GM18951 (cell line): ENCODE results near the gene LPP.

ENCODE experiments used
- POLR2A ChIP-seq: IDR thresholded peaks from 4 replicates; pipeline ENCODE4 v1.6.1; 2011; ENCODE audit warnings: mild to moderate bottlenecking; ENCODE audit not compliant: insufficient read length, insufficient read depth; ENCODE audit errors: extremely low read depth
- in situ Hi-C: fragments of 300-500 bp; cut with MboI; formaldehyde crosslinking; loops from one replicate; pipeline ENCODE4 v1.12.0; 2022; ENCODE audit warnings: low sequenced_read_pairs, mixed read lengths, inconsistent platforms; ENCODE audit not compliant: unreplicated experiment

LPP gene

GRCh38 chr3:188926741-188927511 lies 773.0 kb downstream of the LPP start:
- in situ Hi-C loops, result no loop called here
- no peak for TF ChIP-seq POLR2A

GRCh38 chr3:188927971-188928370 lies 774.0 kb downstream of the LPP start:
- no peak for TF ChIP-seq POLR2A
- in situ Hi-C loops, result no loop called here

- in situ Hi-C loops, result no loop called here
- TF ChIP-seq POLR2A, result no peak
Measured at GRCh38 chr3:188929137-188929536, 775.2 kb downstream of the LPP start.

GRCh38 chr3:188931036-188931435 lies 777.1 kb downstream of the LPP start:
- in situ Hi-C loops, result no loop called here
- TF ChIP-seq POLR2A, result no peak

GRCh38 chr3:188931531-188931930 lies 777.6 kb downstream of the LPP start:
- in situ Hi-C loops, result no loop called here
- TF ChIP-seq POLR2A, result no peak

- in situ Hi-C loops, result no loop called here
Measured at GRCh38 chr3:188934989-188935388, 781.0 kb downstream of the LPP start.

GRCh38 chr3:188936597-188937107 lies 782.7 kb downstream of the LPP start:
- in situ Hi-C loops, result no loop called here
- TF ChIP-seq POLR2A, result no peak

More at GRCh38 chr3:188934989-188935388, 781.0 kb downstream of the LPP start:
- no peak for TF ChIP-seq POLR2A

- in situ Hi-C loops, result no loop called here
- no peak for TF ChIP-seq POLR2A
Measured at GRCh38 chr3:188937389-188937788, 783.4 kb downstream of the LPP start.

GRCh38 chr3:188938999-188939398 lies 785.0 kb downstream of the LPP start:
- no peak for TF ChIP-seq POLR2A
- in situ Hi-C loops, result no loop called here

GRCh38 chr3:188939814-188940572 lies 786.0 kb downstream of the LPP start:
- in situ Hi-C loops, result no loop called here
- no peak for TF ChIP-seq POLR2A
